Adipocyte (in vitro differentiated cells): ENCODE results near the gene KIF17.

ENCODE experiments used
- DNase-seq: peaks from one replicate; pipeline ENCODE4 v3.0.0-alpha.2; 2015; ENCODE audit warnings: low read depth
- H3K27me3 ChIP-seq: replicated peaks from 2 replicates; pipeline ENCODE4 v1.7.0; 2013; ENCODE audit warnings: mild to moderate bottlenecking, low read length, moderate library complexity; ENCODE audit not compliant: control insufficient read depth, insufficient read depth
- H3K36me3 ChIP-seq: 2 replicates; pipeline ENCODE4 v1.7.0; 2013; ENCODE audit warnings: low read length, mild to moderate bottlenecking, moderate library complexity; ENCODE audit not compliant: control insufficient read depth, insufficient read depth, severe bottlenecking
- H3K4me1 ChIP-seq: 2 replicates; pipeline ENCODE4 v1.7.0; 2013; ENCODE audit warnings: mild to moderate bottlenecking, low read length, moderate library complexity; ENCODE audit not compliant: control insufficient read depth, insufficient read depth
- H3K4me3 ChIP-seq: 2 replicates; pipeline ENCODE4 v1.7.0; 2013; ENCODE audit warnings: mild to moderate bottlenecking, low read length, moderate library complexity
- H3K9ac ChIP-seq: 2 replicates; pipeline ENCODE4 v1.7.0; 2013; ENCODE audit warnings: mild to moderate bottlenecking, low read length, moderate library complexity
- H3K9me3 ChIP-seq: 2 replicates; pipeline ENCODE4 v1.7.0; 2013; ENCODE audit warnings: mild to moderate bottlenecking, low read length, moderate library complexity; ENCODE audit not compliant: control insufficient read depth

Gene KIF17

GRCh38 chr1:20732588-20733359 lies 15.0 kb upstream of the KIF17 start, which contains the start of gene SH2D5:
Gene SH2D5, minus strand, starts transcription at chr1:20732703. Its CDS starts 4,659 bp downstream, at chr1:20728044.
- peaks cover 16% of the 10 kb centered on the region for H3K4me1 ChIP-seq
- H3K9me3 ChIP-seq: no peaks in the 10 kb centered on the region
- peak within 1 kb of the TSS; percentile 84 for H3K4me3 ChIP-seq
- peaks cover 16% of the 10 kb centered on the region for H3K36me3 ChIP-seq
- peak within 1 kb of the TSS; percentile 78 for H3K9ac ChIP-seq
- DNase-seq: peak; percentile 89
- H3K27me3 ChIP-seq: peaks cover 26% of the 10 kb centered on the region

GRCh38 chr1:20732071-20732587 lies 14.3 kb upstream of the KIF17 start:
- Histone ChIP-seq H3K9ac (peak overlapping the region; percentile 78), H3K9me3 (no peaks in the 10 kb centered on the region), H3K36me3 (peaks cover 9% of the 10 kb centered on the region), H3K27me3 (peaks cover 29% of the 10 kb centered on the region), H3K4me1 (peaks cover 16% of the 10 kb centered on the region), H3K4me3 (peak overlapping the region; percentile 84)
- peak; percentile 78 for DNase-seq

- Histone ChIP-seq H3K4me3 (peak overlapping the region; percentile 69), H3K9ac (no peak overlapping the region), H3K27me3 (peaks cover 29% of the 10 kb centered on the region), H3K9me3 (no peaks in the 10 kb centered on the region), H3K4me1 (peaks cover 16% of the 10 kb centered on the region), H3K36me3 (peaks cover 5% of the 10 kb centered on the region)
- peak; percentile 25 for DNase-seq
Observed at GRCh38 chr1:20731057-20731991, 13.5 kb upstream of the KIF17 start.

GRCh38 chr1:20730690-20731056 lies 12.9 kb upstream of the KIF17 start:
- Histone ChIP-seq H3K4me3 (no peak overlapping the region), H3K9me3 (no peaks in the 10 kb centered on the region), H3K36me3 (peaks cover 1% of the 10 kb centered on the region), H3K9ac (no peak overlapping the region), H3K27me3 (peaks cover 29% of the 10 kb centered on the region), H3K4me1 (peaks cover 16% of the 10 kb centered on the region)
- no peak for DNase-seq

- DNase-seq: no peak
- peaks cover 29% of the 10 kb centered on the region for H3K27me3 ChIP-seq
- H3K36me3 ChIP-seq: no peaks in the 10 kb centered on the region
- no peaks in the 10 kb centered on the region for H3K9me3 ChIP-seq
- no peak overlapping the region for H3K4me3 ChIP-seq
- H3K9ac ChIP-seq: no peak overlapping the region
- H3K4me1 ChIP-seq: peaks cover 16% of the 10 kb centered on the region
Observed at GRCh38 chr1:20729990-20730689, 12.3 kb upstream of the KIF17 start.

GRCh38 chr1:20729155-20729931 lies 11.5 kb upstream of the KIF17 start:
- H3K4me1 ChIP-seq: peaks cover 16% of the 10 kb centered on the region
- DNase-seq: no peak
- H3K9me3 ChIP-seq: no peaks in the 10 kb centered on the region
- no peak overlapping the region for H3K9ac ChIP-seq
- peaks cover 29% of the 10 kb centered on the region for H3K27me3 ChIP-seq
- no peaks in the 10 kb centered on the region for H3K36me3 ChIP-seq
- no peak overlapping the region for H3K4me3 ChIP-seq

GRCh38 chr1:20728371-20729154 lies 10.8 kb upstream of the KIF17 start:
- Histone ChIP-seq H3K4me1 (peaks cover 14% of the 10 kb centered on the region), H3K9ac (no peak overlapping the region), H3K27me3 (peaks cover 29% of the 10 kb centered on the region), H3K36me3 (no peaks in the 10 kb centered on the region), H3K4me3 (no peak overlapping the region), H3K9me3 (no peaks in the 10 kb centered on the region)
- DNase-seq: no peak

GRCh38 chr1:20727746-20728316 lies 10.0 kb upstream of the KIF17 start:
- Histone ChIP-seq H3K36me3 (no peaks in the 10 kb centered on the region), H3K27me3 (peaks cover 29% of the 10 kb centered on the region), H3K9ac (no peak overlapping the region), H3K9me3 (no peaks in the 10 kb centered on the region), H3K4me3 (no peak overlapping the region), H3K4me1 (peaks cover 8% of the 10 kb centered on the region)
- DNase-seq: no peak

- DNase-seq: no peak
- Histone ChIP-seq H3K9ac (no peak overlapping the region), H3K27me3 (peaks cover 29% of the 10 kb centered on the region)
Observed at GRCh38 chr1:20726932-20727745, 9.3 kb upstream of the KIF17 start.

More at GRCh38 chr1:20726932-20727745, 9.3 kb upstream of the KIF17 start:
- H3K36me3 ChIP-seq: no peaks in the 10 kb centered on the region
- no peaks in the 10 kb centered on the region for H3K9me3 ChIP-seq
- no peak overlapping the region for H3K4me3 ChIP-seq
- peaks cover under 1% of the 10 kb centered on the region for H3K4me1 ChIP-seq
